HL-60/S4 (cell line): Measurements from ENCODE around the gene RCBTB2.

ENCODE experiments used
- in situ Hi-C: fragments of 300-500 bp; cut with MboI; formaldehyde crosslinking; loops from 2 replicates; pipeline ENCODE4 v1.14.3; 2022; ENCODE audit warnings: low sequenced_read_pairs

Gene RCBTB2

GRCh38 chr13:48567515-48568369 lies 34.9 kb upstream of the RCBTB2 start:
- in situ Hi-C loops: no loop called here

- in situ Hi-C loops: no loop called here
These were observed 31.2 kb upstream of the RCBTB2 start for GRCh38 chr13:48564056-48564455.

- in situ Hi-C loops: no loop called here
These were observed 30.7 kb upstream of the RCBTB2 start for GRCh38 chr13:48563626-48564025.

- in situ Hi-C loops: no loop called here
These were observed 29.6 kb upstream of the RCBTB2 start for GRCh38 chr13:48562296-48563066.

GRCh38 chr13:48561466-48562235 lies 28.8 kb upstream of the RCBTB2 start:
- in situ Hi-C loops: no loop called here

- in situ Hi-C loops: no loop called here
These were observed 27.9 kb upstream of the RCBTB2 start for GRCh38 chr13:48560657-48561337.

- in situ Hi-C loops: no loop called here
These were observed 26.9 kb upstream of the RCBTB2 start for GRCh38 chr13:48559638-48560320.

- in situ Hi-C loops: no loop called here
These were observed 23.9 kb upstream of the RCBTB2 start for GRCh38 chr13:48556817-48557216.

- in situ Hi-C loops: no loop called here
These were observed 22.6 kb upstream of the RCBTB2 start for GRCh38 chr13:48555441-48555840.

- in situ Hi-C loops: no loop called here
These were observed 18.4 kb upstream of the RCBTB2 start for GRCh38 chr13:48551329-48551728.

- in situ Hi-C loops: no loop called here
These were observed 16.8 kb upstream of the RCBTB2 start for GRCh38 chr13:48549658-48550057.

GRCh38 chr13:48547663-48548092 lies 14.8 kb upstream of the RCBTB2 start:
- in situ Hi-C loops: no loop called here

GRCh38 chr13:48545608-48546007 lies 12.7 kb upstream of the RCBTB2 start:
- in situ Hi-C loops: no loop called here

- in situ Hi-C loops: no loop called here
These were observed 9.9 kb upstream of the RCBTB2 start for GRCh38 chr13:48542581-48543341.

GRCh38 chr13:48542138-48542537 lies 9.3 kb upstream of the RCBTB2 start:
- in situ Hi-C loops: no loop called here

GRCh38 chr13:48539550-48539949 lies 6.7 kb upstream of the RCBTB2 start:
- in situ Hi-C loops: no loop called here

GRCh38 chr13:48536621-48537250 lies 3.9 kb upstream of the RCBTB2 start:
- in situ Hi-C loops: no loop called here

GRCh38 chr13:48535766-48536165 lies 2.9 kb upstream of the RCBTB2 start:
- in situ Hi-C loops: no loop called here

GRCh38 chr13:48534911-48535501 lies 2.1 kb upstream of the RCBTB2 start:
- in situ Hi-C loops: no loop called here
